GM19239 (cell line): Measurements from ENCODE around the gene CCL3.

ENCODE experiments used
- DNase-seq: peaks from one replicate; pipeline ENCODE4 v3.0.0; 2011; ENCODE audit warnings: low spot score; ENCODE audit not compliant: insufficient read length
- FAIRE-seq: peaks from 2 replicates; lab custom pipeline; 2011; peaks lifted over from hg19 to GRCh38; lab: Jason Lieb, UNC

The CCL3 gene

GRCh38 chr17:36055921-36056520, 33.9 kb downstream of the CCL3 start:
- no peak for FAIRE-seq
- no peak for DNase-seq

DNA sequence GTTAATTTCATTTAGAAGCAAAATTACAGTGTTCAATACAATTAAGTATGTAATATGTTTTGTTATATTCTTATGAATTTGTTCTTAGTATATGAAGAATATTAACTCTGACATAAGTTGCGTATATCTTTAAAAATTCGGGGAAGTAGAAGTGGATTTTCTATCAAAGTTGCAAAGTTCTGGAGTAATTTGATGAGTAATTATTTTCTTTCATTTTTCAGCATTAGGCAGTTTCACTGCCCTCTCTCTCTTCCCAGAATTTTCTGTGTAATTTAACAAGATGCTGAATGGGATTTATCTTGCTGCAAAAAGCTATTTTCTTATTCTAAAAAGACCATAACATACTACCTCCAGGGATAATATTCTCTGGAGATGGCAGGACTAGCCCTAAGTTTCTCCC, 34.8 kb downstream of the CCL3 start:
- DNase-seq (no peak), FAIRE-seq (no peak)

DNA sequence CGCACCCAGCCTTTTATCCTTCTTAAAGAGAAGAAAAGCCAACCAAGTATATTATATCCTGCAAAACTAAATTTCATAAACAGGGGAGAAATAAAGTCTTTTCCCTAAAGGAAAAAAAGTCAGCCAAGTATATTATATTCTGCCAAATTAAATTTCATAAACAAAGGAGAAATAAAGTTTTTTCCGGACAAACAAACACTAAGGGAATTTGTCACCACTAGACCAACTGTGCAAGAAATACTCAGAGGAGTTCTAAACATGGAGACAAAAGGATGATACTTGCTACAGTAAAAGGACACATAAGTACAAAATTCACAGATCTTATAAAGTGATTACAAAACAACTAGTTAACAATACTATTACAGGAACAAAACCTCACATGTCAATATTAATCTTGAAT, 40.3 kb downstream of the CCL3 start:
- DNase-seq (no peak), FAIRE-seq (no peak)

DNA sequence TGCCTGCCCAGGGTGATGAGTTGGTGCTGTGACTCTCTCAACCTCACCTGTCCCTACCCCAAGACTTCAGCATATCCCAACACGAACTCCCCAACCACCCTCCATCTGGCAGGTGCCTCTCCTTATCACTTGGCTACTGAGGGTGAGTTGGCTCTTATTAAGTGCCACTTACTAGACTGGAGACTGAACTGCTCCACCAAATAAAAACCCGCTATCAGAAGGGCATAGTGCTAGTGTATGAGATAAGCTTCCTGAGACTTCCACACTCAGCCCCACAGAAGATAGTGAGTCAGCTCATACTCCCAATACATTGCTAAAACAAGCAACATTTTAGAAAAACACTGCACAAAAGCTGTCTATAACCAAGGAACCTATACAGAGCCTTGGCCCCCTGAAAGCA, 41.9 kb downstream of the CCL3 start:
- DNase-seq (no peak), FAIRE-seq (no peak)
